Hepatocyte (in vitro differentiated cells): Measurements from ENCODE around the gene PDX1. TPM values are rescaled to one million over a fixed set of nuclear protein-coding genes. Genes with fewer than 3 reads are reported as not detected.
A peak's percentile ranks its signal among the peaks of the same experiment; 100 is the strongest.

Experiments used
- DNase-seq: peaks from one replicate; pipeline ENCODE4 v3.0.0-alpha.2; 2016; ENCODE audit warnings: low spot score
- H2AFZ ChIP-seq: fragments of 200-600 bp; sonication (generic); 2 replicates; pipeline ENCODE4 v1.6.0; 2016; ENCODE audit warnings: antibody characterized with exemption, mild to moderate bottlenecking
- H3K27ac ChIP-seq: fragments of 200-600 bp; sonication (generic); 2 replicates; pipeline ENCODE4 v1.5.1; 2016; ENCODE audit warnings: mild to moderate bottlenecking
- H3K27me3 ChIP-seq: fragments of 200-600 bp; sonication (generic); 2 replicates; pipeline ENCODE4 v1.6.1; 2016
- H3K36me3 ChIP-seq: fragments of 200-600 bp; sonication (generic); replicated peaks from 2 replicates; pipeline ENCODE4 v1.5.1; 2016; ENCODE audit warnings: low read depth; ENCODE audit not compliant: insufficient read depth
- H3K4me1 ChIP-seq: fragments of 200-600 bp; sonication (generic); 2 replicates; pipeline ENCODE4 v1.5.1; 2016; ENCODE audit warnings: mild to moderate bottlenecking, moderate library complexity; ENCODE audit not compliant: insufficient read depth
- H3K4me2 ChIP-seq: fragments of 200-600 bp; sonication (generic); 2 replicates; pipeline ENCODE4 v1.6.0; 2016
- H3K4me3 ChIP-seq: fragments of 200-600 bp; sonication (generic); 2 replicates; pipeline ENCODE4 v1.5.1; 2016; ENCODE audit warnings: mild to moderate bottlenecking
- H3K79me2 ChIP-seq: fragments of 200-600 bp; sonication (generic); 2 replicates; pipeline ENCODE4 v1.6.0; 2017; ENCODE audit warnings: mild to moderate bottlenecking
- H3K9me2 ChIP-seq: fragments of 200-600 bp; sonication (generic); replicated peaks from 2 replicates; pipeline ENCODE4 v1.6.0; 2017; ENCODE audit warnings: mild to moderate bottlenecking; ENCODE audit not compliant: insufficient read depth
- H3K9me3 ChIP-seq: fragments of 200-600 bp; sonication (generic); 2 replicates; pipeline ENCODE4 v1.5.1; 2016; ENCODE audit warnings: low read depth, mild to moderate bottlenecking
- H4K20me1 ChIP-seq: fragments of 200-600 bp; sonication (generic); 2 replicates; pipeline ENCODE4 v1.6.0; 2016; ENCODE audit warnings: mild to moderate bottlenecking; ENCODE audit not compliant: insufficient read depth, poor library complexity, severe bottlenecking
- CTCF ChIP-seq: fragments of 200-600 bp; sonication (generic); IDR thresholded peaks from 2 replicates; pipeline ENCODE4 v1.5.1; 2016; ENCODE audit warnings: antibody characterized with exemption, mild to moderate bottlenecking; ENCODE audit not compliant: poor library complexity
- EZH2 ChIP-seq: fragments of 200-600 bp; sonication (generic); IDR thresholded peaks from 2 replicates; pipeline ENCODE4 v1.6.1; 2016; ENCODE audit warnings: antibody characterized with exemption, mild to moderate bottlenecking, borderline replicate concordance
- EZH2phosphoT487 ChIP-seq: fragments of 200-600 bp; sonication (generic); IDR thresholded peaks from one replicate; pipeline ENCODE4 v1.6.1; 2018; ENCODE audit warnings: antibody characterized with exemption, mild to moderate bottlenecking, low read depth, moderate library complexity; ENCODE audit not compliant: unreplicated experiment, severe bottlenecking
- WGBS: methylation state at CpG from one replicate; pipeline ENCODE4 v1.1.6; 2016; ENCODE audit warnings: low lambda C conversion rate; ENCODE audit errors: missing lambda C conversion rate; 5-methylcytosine and 5-hydroxymethylcytosine counted together
- polyA plus RNA-seq: library from polyadenylated mRNA; unstranded; fragments of >200 nt; fragmentation: Nextera tagmentation; extraction: Ambion mirVana; gene quantifications from 2 replicates; pipeline ENCODE4 v1.2.1, GENCODE V29; 2016
- total RNA-seq: library from RNA; depleted of rRNA; stranded (reverse); fragments of >200 nt; gene quantifications from 2 replicates; pipeline ENCODE4 v1.2.3, GENCODE V29; 2014

Gene PDX1
- total and polyA plus RNA-seq, 2 experiments from 2014 or later: 1.3 to 1.8 TPM

GRCh38 chr13:27926644-27927434 lies 7.0 kb downstream of the PDX1 start:
- peaks cover 100% of the 10 kb centered on the region for H3K27me3 ChIP-seq
- no peak overlapping the region for H2AFZ ChIP-seq
- H3K36me3 ChIP-seq: no peaks in the 10 kb centered on the region
- no peak overlapping the region for H3K27ac ChIP-seq
- WGBS: 14% methylated on average over 35 of the region's 35 CpGs
- TF ChIP-seq EZH2phosphoT487 (no peak), EZH2 (peak; percentile 66), CTCF (no peak)
- no peaks in the 10 kb centered on the region for H3K79me2 ChIP-seq
- no peaks in the 10 kb centered on the region for H3K4me1 ChIP-seq
- no peaks in the 10 kb centered on the region for H4K20me1 ChIP-seq
- no peak for DNase-seq
- no peaks in the 10 kb centered on the region for H3K9me2 ChIP-seq
- no peaks in the 10 kb centered on the region for H3K9me3 ChIP-seq
- H3K4me3 ChIP-seq: no peak overlapping the region
- H3K4me2 ChIP-seq: no peak overlapping the region

GRCh38 chr13:27927444-27928352 lies 7.9 kb downstream of the PDX1 start:
- no peak overlapping the region for H3K4me3 ChIP-seq
- H3K79me2 ChIP-seq: no peaks in the 10 kb centered on the region
- no peak overlapping the region for H3K27ac ChIP-seq
- DNase-seq: no peak
- no peak overlapping the region for H3K4me2 ChIP-seq
- no peak overlapping the region for H2AFZ ChIP-seq
- H3K9me3 ChIP-seq: no peaks in the 10 kb centered on the region
- peaks cover 94% of the 10 kb centered on the region for H3K27me3 ChIP-seq
- TF ChIP-seq EZH2phosphoT487 (no peak), EZH2 (peak; percentile 73)
- WGBS: 17% methylated on average over 53 of the region's 53 CpGs
- H3K9me2 ChIP-seq: no peaks in the 10 kb centered on the region
- no peaks in the 10 kb centered on the region for H3K36me3 ChIP-seq
- H3K4me1 ChIP-seq: no peaks in the 10 kb centered on the region
- H4K20me1 ChIP-seq: no peaks in the 10 kb centered on the region

- Histone ChIP-seq H3K4me2 (no peak overlapping the region), H3K4me1 (no peaks in the 10 kb centered on the region), H4K20me1 (no peaks in the 10 kb centered on the region), H3K27ac (no peak overlapping the region), H3K36me3 (no peaks in the 10 kb centered on the region), H3K27me3 (peaks cover 87% of the 10 kb centered on the region), H2AFZ (no peak overlapping the region), H3K4me3 (no peak overlapping the region), H3K79me2 (no peaks in the 10 kb centered on the region), H3K9me3 (no peaks in the 10 kb centered on the region), H3K9me2 (no peaks in the 10 kb centered on the region)
- no peak for DNase-seq
- TF ChIP-seq EZH2: peak; percentile 29
- no peak for TF ChIP-seq CTCF
- WGBS: 23% methylated on average over 26 of the region's 26 CpGs
Observed at GRCh38 chr13:27928353-27928804, 8.6 kb downstream of the PDX1 start.
